MM.1S (cell line): Measurements from ENCODE around the gene CHKB.

ENCODE experiments used
- DNase-seq: peaks from one replicate; pipeline ENCODE4 v3.0.0-alpha.2; 2015
- H2AFZ ChIP-seq: fragments of 300-600 bp; sonication (generic); 2 replicates; pipeline ENCODE4 v1.6.0; 2016; ENCODE audit warnings: antibody characterized with exemption, low read length
- H3F3A ChIP-seq: fragments of 300-600 bp; sonication (generic); 2 replicates; pipeline ENCODE4 v1.6.1; 2016; ENCODE audit warnings: mild to moderate bottlenecking, antibody characterized with exemption, low read length, moderate library complexity, mixed read lengths; ENCODE audit not compliant: insufficient read depth
- H3K27ac ChIP-seq: fragments of 300-600 bp; sonication (generic); 2 replicates; pipeline ENCODE4 v1.5.1; 2016; ENCODE audit warnings: mild to moderate bottlenecking, low read length
- H3K27me3 ChIP-seq: fragments of 300-600 bp; sonication (generic); replicated peaks from 2 replicates; pipeline ENCODE4 v1.6.0; 2016; ENCODE audit warnings: low read length; ENCODE audit not compliant: insufficient read depth
- H3K36me3 ChIP-seq: fragments of 300-600 bp; sonication (generic); replicated peaks from 2 replicates; pipeline ENCODE4 v1.6.1; 2016; ENCODE audit warnings: mild to moderate bottlenecking, low read length, mixed read lengths; ENCODE audit not compliant: insufficient read depth
- H3K4me1 ChIP-seq: fragments of 300-600 bp; sonication (generic); 2 replicates; pipeline ENCODE4 v1.6.1; 2016; ENCODE audit warnings: low read length, mixed read lengths
- H3K4me2 ChIP-seq: fragments of 300-600 bp; sonication (generic); 2 replicates; pipeline ENCODE4 v1.6.0; 2016; ENCODE audit warnings: low read depth, low read length
- H3K4me3 ChIP-seq: fragments of 300-600 bp; sonication (generic); 2 replicates; pipeline ENCODE4 v1.5.1; 2016; ENCODE audit warnings: low read length, mixed read lengths
- H3K79me2 ChIP-seq: fragments of 300-600 bp; sonication (generic); 2 replicates; pipeline ENCODE4 v1.6.1; 2016; ENCODE audit warnings: mixed run types, low read length, mixed read lengths
- H3K9ac ChIP-seq: fragments of 300-600 bp; sonication (generic); 2 replicates; pipeline ENCODE4 v1.6.1; 2016; ENCODE audit warnings: low read length, mixed read lengths
- H3K9me2 ChIP-seq: fragments of 300-600 bp; sonication (generic); replicated peaks from 2 replicates; pipeline ENCODE4 v1.6.1; 2016; ENCODE audit warnings: mild to moderate bottlenecking, low read length, mixed read lengths; ENCODE audit not compliant: insufficient read depth
- H3K9me3 ChIP-seq: fragments of 300-600 bp; sonication (generic); replicated peaks from 2 replicates; pipeline ENCODE4 v1.6.1; 2016; ENCODE audit warnings: mild to moderate bottlenecking, low read length, mixed read lengths; ENCODE audit not compliant: insufficient read depth
- H4K20me1 ChIP-seq: fragments of 300-600 bp; sonication (generic); 2 replicates; pipeline ENCODE4 v1.6.1; 2016; ENCODE audit warnings: mild to moderate bottlenecking, low read length, moderate library complexity, mixed read lengths; ENCODE audit not compliant: insufficient read depth
- EZH2 ChIP-seq: fragments of 300-600 bp; sonication (generic); optimal IDR thresholded peaks from 2 replicates; pipeline ENCODE3; 2017; ENCODE audit warnings: low read depth, mild to moderate bottlenecking, antibody characterized with exemption, low read length, mixed read lengths
- EZH2phosphoT487 ChIP-seq: fragments of 300-600 bp; sonication (generic); IDR thresholded peaks from 2 replicates; pipeline ENCODE4 v1.6.1; 2018; ENCODE audit warnings: antibody characterized with exemption, low read length
- TF ChIP-seq, protein P1 (sequence below): fragments of 300-600 bp; sonication (generic); IDR thresholded peaks from 2 replicates; pipeline ENCODE4 v1.5.1; 2016; ENCODE audit warnings: antibody characterized with exemption, low read length, mixed read lengths

CHKB gene

DNA sequence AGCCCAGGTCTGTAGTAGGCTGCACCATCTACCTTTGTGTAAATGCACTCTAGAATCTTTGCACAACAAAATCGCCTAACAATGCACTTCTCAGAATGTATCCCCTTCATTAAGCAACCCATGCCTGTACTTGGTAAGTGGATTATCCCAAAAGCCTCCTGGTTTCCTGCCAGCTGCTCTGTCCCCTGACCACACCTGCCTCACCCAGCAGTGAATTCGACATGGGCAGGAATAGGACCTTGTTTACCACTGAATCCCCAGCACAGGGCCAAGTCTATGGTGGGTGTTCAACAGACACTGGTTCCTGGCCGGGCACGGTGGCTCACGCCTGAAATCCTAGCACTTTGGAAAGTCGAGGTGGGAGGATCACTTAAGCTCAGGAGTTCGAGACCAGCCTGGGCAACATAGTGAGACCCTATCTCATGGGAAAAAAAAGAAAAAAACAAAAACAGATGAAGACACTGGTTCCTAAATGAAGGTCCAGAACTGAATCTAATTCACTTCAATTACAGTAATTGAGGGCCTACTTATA, 14.9 kb downstream of the CHKB start:
- H3F3A ChIP-seq = no peaks in the 10 kb centered on the region
- H2AFZ ChIP-seq = no peak overlapping the region
- no peaks in the 10 kb centered on the region for H3K9me2 ChIP-seq
- no peaks in the 10 kb centered on the region for H4K20me1 ChIP-seq
- peaks cover 20% of the 10 kb centered on the region for H3K27me3 ChIP-seq
- no peak overlapping the region for H3K9ac ChIP-seq
- no peak overlapping the region for H3K27ac ChIP-seq
- no peaks in the 10 kb centered on the region for H3K36me3 ChIP-seq
- H3K4me2 ChIP-seq = no peak overlapping the region
- no peaks in the 10 kb centered on the region for H3K79me2 ChIP-seq
- TF ChIP-seq EZH2 = no peak
- TF ChIP-seq, protein P1, sequence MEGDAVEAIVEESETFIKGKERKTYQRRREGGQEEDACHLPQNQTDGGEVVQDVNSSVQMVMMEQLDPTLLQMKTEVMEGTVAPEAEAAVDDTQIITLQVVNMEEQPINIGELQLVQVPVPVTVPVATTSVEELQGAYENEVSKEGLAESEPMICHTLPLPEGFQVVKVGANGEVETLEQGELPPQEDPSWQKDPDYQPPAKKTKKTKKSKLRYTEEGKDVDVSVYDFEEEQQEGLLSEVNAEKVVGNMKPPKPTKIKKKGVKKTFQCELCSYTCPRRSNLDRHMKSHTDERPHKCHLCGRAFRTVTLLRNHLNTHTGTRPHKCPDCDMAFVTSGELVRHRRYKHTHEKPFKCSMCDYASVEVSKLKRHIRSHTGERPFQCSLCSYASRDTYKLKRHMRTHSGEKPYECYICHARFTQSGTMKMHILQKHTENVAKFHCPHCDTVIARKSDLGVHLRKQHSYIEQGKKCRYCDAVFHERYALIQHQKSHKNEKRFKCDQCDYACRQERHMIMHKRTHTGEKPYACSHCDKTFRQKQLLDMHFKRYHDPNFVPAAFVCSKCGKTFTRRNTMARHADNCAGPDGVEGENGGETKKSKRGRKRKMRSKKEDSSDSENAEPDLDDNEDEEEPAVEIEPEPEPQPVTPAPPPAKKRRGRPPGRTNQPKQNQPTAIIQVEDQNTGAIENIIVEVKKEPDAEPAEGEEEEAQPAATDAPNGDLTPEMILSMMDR = no peak
- no peak for TF ChIP-seq EZH2phosphoT487
- no peaks in the 10 kb centered on the region for H3K9me3 ChIP-seq
- no peak overlapping the region for H3K4me3 ChIP-seq
- DNase-seq = no peak
- H3K4me1 ChIP-seq = no peaks in the 10 kb centered on the region

- H3K9me3 ChIP-seq = no peaks in the 10 kb centered on the region
- TF ChIP-seq EZH2 = no peak
- no peak for TF ChIP-seq EZH2phosphoT487
- TF ChIP-seq, protein P1 = no peak
- no peaks in the 10 kb centered on the region for H3K9me2 ChIP-seq
- no peak overlapping the region for H3K4me2 ChIP-seq
- H3K79me2 ChIP-seq = no peaks in the 10 kb centered on the region
- no peaks in the 10 kb centered on the region for H3F3A ChIP-seq
- H3K27ac ChIP-seq = no peak overlapping the region
- H3K9ac ChIP-seq = no peak overlapping the region
- no peak overlapping the region for H3K4me3 ChIP-seq
- H3K36me3 ChIP-seq = no peaks in the 10 kb centered on the region
- peaks cover 20% of the 10 kb centered on the region for H3K27me3 ChIP-seq
- no peaks in the 10 kb centered on the region for H4K20me1 ChIP-seq
- no peak overlapping the region for H2AFZ ChIP-seq
- no peaks in the 10 kb centered on the region for H3K4me1 ChIP-seq
- no peak for DNase-seq
Measured at GRCh38 chr22:50564289-50564688, 18.4 kb downstream of the CHKB start.

GRCh38 chr22:50563413-50564160, 19.1 kb downstream of the CHKB start:
- Histone ChIP-seq H3K27ac (no peak overlapping the region), H3K9ac (peak overlapping the region; percentile 43; the same call in 1 of the 2 replicates)

More at GRCh38 chr22:50563413-50564160, 19.1 kb downstream of the CHKB start:
- Histone ChIP-seq H3K4me2 (peak overlapping the region; percentile 100), H3K9me3 (no peaks in the 10 kb centered on the region), H3K27me3 (peaks cover 20% of the 10 kb centered on the region), H3F3A (no peaks in the 10 kb centered on the region), H3K36me3 (no peaks in the 10 kb centered on the region), H3K79me2 (no peaks in the 10 kb centered on the region), H3K4me1 (no peaks in the 10 kb centered on the region), H3K9me2 (no peaks in the 10 kb centered on the region), H4K20me1 (no peaks in the 10 kb centered on the region), H2AFZ (peak overlapping the region; percentile 99), H3K4me3 (peak overlapping the region; percentile 75)
- no peak for DNase-seq
- no peak for TF ChIP-seq EZH2
- TF ChIP-seq, protein P1 = no peak
- no peak for TF ChIP-seq EZH2phosphoT487
